T-helper 2 cell treated with Interferon-gamma antibody and Interleukin-4, amounts not matched to agents 5 μg/mL and 100 μg/mL, for 36 hours (primary cell): ENCODE results near the gene OGFR.
"Not testable (repeated sequence)": the region's sequence is repeated elsewhere in the genome, so short reads cannot be mapped to it uniquely, and the experiment has no call there.

Experiments used
- DNase-seq: peaks from one replicate; pipeline ENCODE4 v3.0.0; 2021; ENCODE audit warnings: low spot score
- H3K27ac Mint-ChIP-seq: one replicate; pipeline ENCODE4 v1.8.0; 2021; ENCODE audit warnings: mild to moderate bottlenecking, mixed read lengths
- H3K27me3 Mint-ChIP-seq: one replicate; pipeline ENCODE4 v1.8.0; 2021; ENCODE audit warnings: low read depth, mixed read lengths
- H3K36me3 Mint-ChIP-seq: one replicate; pipeline ENCODE4 v1.8.0; 2021; ENCODE audit warnings: low read depth, mixed read lengths
- H3K4me1 Mint-ChIP-seq: one replicate; pipeline ENCODE4 v1.8.0; 2021; ENCODE audit warnings: low read depth, mixed read lengths
- H3K4me3 Mint-ChIP-seq: one replicate; pipeline ENCODE4 v1.8.0; 2022; ENCODE audit warnings: mild to moderate bottlenecking, moderate library complexity, mixed read lengths
- H3K9me3 Mint-ChIP-seq: one replicate; pipeline ENCODE4 v1.8.0; 2021; ENCODE audit warnings: mixed read lengths

The OGFR gene

GRCh38 chr20:62841705-62842212, 37.1 kb downstream of the OGFR start:
- H3K27me3 Mint-ChIP-seq: no peaks in the 10 kb centered on the region
- no peak overlapping the region for H3K4me3 Mint-ChIP-seq
- H3K4me1 Mint-ChIP-seq: no peaks in the 10 kb centered on the region
- H3K9me3 Mint-ChIP-seq: no peaks in the 10 kb centered on the region
- H3K27ac Mint-ChIP-seq: no peak overlapping the region
- peaks cover 2% of the 10 kb centered on the region for H3K36me3 Mint-ChIP-seq
- no peak for DNase-seq

GRCh38 chr20:62843656-62844055, 39.0 kb downstream of the OGFR start:
- Mint-ChIP-seq H3K4me3 (no peak overlapping the region), H3K4me1 (no peaks in the 10 kb centered on the region), H3K27ac (no peak overlapping the region), H3K36me3 (peaks cover 2% of the 10 kb centered on the region), H3K9me3 (no peaks in the 10 kb centered on the region), H3K27me3 (no peaks in the 10 kb centered on the region)
- no peak for DNase-seq

- DNase-seq: no peak
- peaks cover 2% of the 10 kb centered on the region for H3K36me3 Mint-ChIP-seq
- H3K4me1 Mint-ChIP-seq: no peaks in the 10 kb centered on the region
- no peaks in the 10 kb centered on the region for H3K9me3 Mint-ChIP-seq
- H3K4me3 Mint-ChIP-seq: no peak overlapping the region
- H3K27me3 Mint-ChIP-seq: no peaks in the 10 kb centered on the region
- H3K27ac Mint-ChIP-seq: no peak overlapping the region
Observed at GRCh38 chr20:62844182-62844581, 39.5 kb downstream of the OGFR start.

GRCh38 chr20:62845416-62846160, 41.0 kb downstream of the OGFR start:
- Mint-ChIP-seq H3K4me3 (no peak overlapping the region), H3K27ac (no peak overlapping the region), H3K4me1 (no peaks in the 10 kb centered on the region), H3K9me3 (no peaks in the 10 kb centered on the region), H3K27me3 (no peaks in the 10 kb centered on the region), H3K36me3 (peaks cover 2% of the 10 kb centered on the region)
- DNase-seq: no peak

- no peaks in the 10 kb centered on the region for H3K27me3 Mint-ChIP-seq
- no peak overlapping the region for H3K27ac Mint-ChIP-seq
- peaks cover 2% of the 10 kb centered on the region for H3K36me3 Mint-ChIP-seq
- DNase-seq: no peak
- H3K4me1 Mint-ChIP-seq: no peaks in the 10 kb centered on the region
- no peaks in the 10 kb centered on the region for H3K9me3 Mint-ChIP-seq
- no peak overlapping the region for H3K4me3 Mint-ChIP-seq
Observed at GRCh38 chr20:62846166-62846890, 41.7 kb downstream of the OGFR start.

- peaks cover 12% of the 10 kb centered on the region for H3K36me3 Mint-ChIP-seq
- not testable (repeated sequence) for H3K4me3 Mint-ChIP-seq, H3K9me3 Mint-ChIP-seq, H3K27me3 Mint-ChIP-seq, DNase-seq, H3K27ac Mint-ChIP-seq, H3K4me1 Mint-ChIP-seq
Observed at GRCh38 chr20:62848917-62849316, 44.3 kb downstream of the OGFR start.

GRCh38 chr20:62849431-62849830, 44.8 kb downstream of the OGFR start:
- H3K36me3 Mint-ChIP-seq: peaks cover 11% of the 10 kb centered on the region
- H3K27ac Mint-ChIP-seq: no peak overlapping the region
- no peaks in the 10 kb centered on the region for H3K4me1 Mint-ChIP-seq
- no peaks in the 10 kb centered on the region for H3K9me3 Mint-ChIP-seq
- H3K27me3 Mint-ChIP-seq: no peaks in the 10 kb centered on the region
- no peak for DNase-seq
- no peak overlapping the region for H3K4me3 Mint-ChIP-seq

GRCh38 chr20:62850333-62850974, 45.8 kb downstream of the OGFR start:
- Mint-ChIP-seq H3K9me3 (no peaks in the 10 kb centered on the region), H3K4me1 (no peaks in the 10 kb centered on the region), H3K36me3 (peaks cover 13% of the 10 kb centered on the region), H3K27me3 (no peaks in the 10 kb centered on the region), H3K27ac (no peak overlapping the region), H3K4me3 (no peak overlapping the region)
- no peak for DNase-seq

GRCh38 chr20:62852196-62852595, 47.6 kb downstream of the OGFR start:
- Mint-ChIP-seq H3K36me3 (peaks cover 15% of the 10 kb centered on the region), H3K4me3 (no peak overlapping the region), H3K4me1 (no peaks in the 10 kb centered on the region), H3K27me3 (no peaks in the 10 kb centered on the region), H3K9me3 (no peaks in the 10 kb centered on the region), H3K27ac (no peak overlapping the region)
- DNase-seq: no peak

- H3K27me3 Mint-ChIP-seq: no peaks in the 10 kb centered on the region
- H3K27ac Mint-ChIP-seq: no peak overlapping the region
- DNase-seq: no peak
- H3K9me3 Mint-ChIP-seq: no peaks in the 10 kb centered on the region
- no peak overlapping the region for H3K4me3 Mint-ChIP-seq
- peaks cover 15% of the 10 kb centered on the region for H3K36me3 Mint-ChIP-seq
- H3K4me1 Mint-ChIP-seq: no peaks in the 10 kb centered on the region
Observed at GRCh38 chr20:62852841-62853240, 48.2 kb downstream of the OGFR start.

- peaks cover 15% of the 10 kb centered on the region for H3K36me3 Mint-ChIP-seq
- H3K27ac Mint-ChIP-seq, H3K27me3 Mint-ChIP-seq, DNase-seq, H3K9me3 Mint-ChIP-seq, H3K4me3 Mint-ChIP-seq, H3K4me1 Mint-ChIP-seq: not testable (repeated sequence)
Observed at GRCh38 chr20:62853304-62853703, 48.7 kb downstream of the OGFR start.

- Mint-ChIP-seq H3K4me1 (no peaks in the 10 kb centered on the region), H3K36me3 (peaks cover 15% of the 10 kb centered on the region), H3K4me3 (no peak overlapping the region), H3K27ac (no peak overlapping the region), H3K27me3 (peaks cover 2% of the 10 kb centered on the region), H3K9me3 (no peaks in the 10 kb centered on the region)
- DNase-seq: no peak
Observed at GRCh38 chr20:62854121-62854520, 49.5 kb downstream of the OGFR start.

- H3K4me1 Mint-ChIP-seq: no peaks in the 10 kb centered on the region
- DNase-seq: no peak
- no peaks in the 10 kb centered on the region for H3K9me3 Mint-ChIP-seq
- peaks cover 4% of the 10 kb centered on the region for H3K27me3 Mint-ChIP-seq
- H3K27ac Mint-ChIP-seq: no peak overlapping the region
- H3K4me3 Mint-ChIP-seq: no peak overlapping the region
- peaks cover 17% of the 10 kb centered on the region for H3K36me3 Mint-ChIP-seq
Observed at GRCh38 chr20:62855120-62855519, 50.5 kb downstream of the OGFR start.

GRCh38 chr20:62856931-62857619, 52.4 kb downstream of the OGFR start:
- no peaks in the 10 kb centered on the region for H3K9me3 Mint-ChIP-seq
- peaks cover 4% of the 10 kb centered on the region for H3K4me1 Mint-ChIP-seq
- H3K4me3 Mint-ChIP-seq: no peak overlapping the region
- peaks cover 10% of the 10 kb centered on the region for H3K27me3 Mint-ChIP-seq
- DNase-seq: no peak
- H3K36me3 Mint-ChIP-seq: peaks cover 20% of the 10 kb centered on the region
- no peak overlapping the region for H3K27ac Mint-ChIP-seq
